HEK293T (cell line): ENCODE data around the gene ATAD3A.
"Not testable (repeated sequence)": the region's sequence is repeated elsewhere in the genome, so short reads cannot be mapped to it uniquely, and the experiment has no call there.

Experiments used
- ARNT ChIP-seq: fragments of 450-650 bp; IDR thresholded peaks from 2 replicates; pipeline ENCODE4 v1.6.1; 2017; ENCODE audit warnings: mild to moderate bottlenecking
- BHLHE40 ChIP-seq: fragments of 450-650 bp; IDR thresholded peaks from 2 replicates; pipeline ENCODE4 v1.6.1; 2016; ENCODE audit warnings: mild to moderate bottlenecking, moderate library complexity, borderline replicate concordance
- ELF4 ChIP-seq: fragments of 450-650 bp; IDR thresholded peaks from 2 replicates; pipeline ENCODE4 v1.6.1; 2017; ENCODE audit warnings: antibody characterized with exemption
- FOXA1 ChIP-seq: fragments of 450-650 bp; IDR thresholded peaks from 2 replicates; pipeline ENCODE4 v1.6.1; 2016; ENCODE audit warnings: mild to moderate bottlenecking
- LEF1 ChIP-seq: fragments of 450-650 bp; IDR thresholded peaks from 2 replicates; pipeline ENCODE4 v1.6.1; 2017; ENCODE audit warnings: mild to moderate bottlenecking, borderline replicate concordance
- NFRKB ChIP-seq: fragments of 450-650 bp; IDR thresholded peaks from 2 replicates; pipeline ENCODE4 v1.6.1; 2016; ENCODE audit warnings: mild to moderate bottlenecking, moderate library complexity
- SP1 ChIP-seq: fragments of 450-650 bp; IDR thresholded peaks from 2 replicates; pipeline ENCODE4 v1.6.1; 2017
- SUZ12 ChIP-seq: fragments of 450-650 bp; IDR thresholded peaks from 2 replicates; pipeline ENCODE4 v1.6.1; 2016; ENCODE audit warnings: mild to moderate bottlenecking
- ZNF384 ChIP-seq: fragments of 450-650 bp; IDR thresholded peaks from 2 replicates; pipeline ENCODE4 v1.6.1; 2016

GRCh38 chr1:1522536-1522935 lies 10.6 kb downstream of the ATAD3A start:
- TF ChIP-seq SP1, SUZ12, ZNF384, FOXA1, ELF4, NFRKB, LEF1, BHLHE40, ARNT: not testable (repeated sequence)
